Fibroblast of skin of left biceps (primary cell): ENCODE data around the gene ETNK1.
"Not testable (repeated sequence)": the region's sequence is repeated elsewhere in the genome, so short reads cannot be mapped to it uniquely, and the experiment has no call there.

ENCODE experiments used
- DNase-seq, 2 experiments: peaks; one replicate each; pipeline ENCODE4 v3.0.0-alpha.2; 2013; ENCODE audit warnings: low read depth in 2 of 2

Gene ETNK1

DNA sequence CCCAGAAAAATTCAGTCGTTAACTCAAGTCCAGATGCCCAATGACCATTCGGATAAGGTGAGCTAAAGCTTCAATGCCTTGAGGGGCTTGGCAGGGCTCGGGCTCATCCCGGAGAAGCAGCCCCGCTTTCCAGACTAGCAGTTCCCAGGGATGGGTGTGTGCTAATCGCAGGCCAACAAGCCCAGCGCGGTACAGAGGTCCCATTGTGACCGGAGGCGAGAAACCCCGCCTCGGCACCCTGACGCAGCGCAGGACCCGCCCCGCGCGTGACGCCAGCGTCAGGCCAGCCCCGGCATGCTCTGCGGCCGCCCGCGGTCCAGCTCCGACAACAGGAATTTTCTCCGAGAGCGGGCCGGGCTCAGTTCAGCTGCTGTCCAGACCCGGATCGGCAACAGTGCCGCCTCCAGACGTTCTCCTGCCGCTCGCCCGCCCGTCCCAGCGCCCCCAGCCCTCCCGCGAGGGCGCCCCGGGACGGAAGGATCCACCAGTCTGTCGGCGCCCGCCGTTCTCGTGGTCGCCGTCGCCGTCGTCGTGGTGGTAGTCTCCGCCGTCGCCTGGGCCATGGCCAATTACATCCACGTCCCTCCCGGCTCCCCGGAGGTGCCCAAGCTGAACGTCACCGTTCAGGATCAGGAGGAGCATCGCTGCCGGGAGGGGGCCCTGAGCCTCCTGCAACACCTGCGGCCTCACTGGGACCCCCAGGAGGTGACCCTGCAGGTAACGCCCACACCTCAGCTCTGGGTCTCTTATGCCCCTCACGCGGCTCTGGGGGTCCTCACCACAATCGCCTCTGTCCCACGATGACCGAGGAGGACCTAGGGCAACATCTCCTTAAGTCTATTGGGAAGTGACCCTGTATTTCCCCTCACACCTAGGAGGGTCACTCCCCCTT is at the start of gene ETNK1:
Gene ETNK1, plus strand, starts transcription at position 302 of the 892 bp plus-strand sequence. Its CDS starts 260 bp downstream, at position 562.
- DNase-seq = peak; percentile 65 to 76

DNA sequence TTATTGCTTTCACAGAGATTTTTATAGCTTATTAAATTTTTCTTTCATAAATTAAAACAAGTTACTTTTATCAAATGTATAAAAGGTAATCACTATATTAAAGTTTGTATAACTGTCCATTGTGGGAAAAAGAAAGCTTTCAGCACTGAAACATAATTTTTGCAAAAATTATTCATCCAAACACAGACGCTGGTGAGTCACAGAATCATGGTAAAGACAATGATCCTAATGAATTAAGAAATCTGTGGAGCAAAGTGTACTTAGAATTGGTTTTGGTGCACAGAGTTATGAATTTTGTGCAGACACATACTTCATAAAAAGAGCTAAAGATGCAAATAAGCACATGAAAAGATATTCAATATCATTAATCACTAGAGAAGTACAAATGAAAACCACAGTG is 48.9 kb upstream of the ETNK1 start:
- no peak for DNase-seq

DNA sequence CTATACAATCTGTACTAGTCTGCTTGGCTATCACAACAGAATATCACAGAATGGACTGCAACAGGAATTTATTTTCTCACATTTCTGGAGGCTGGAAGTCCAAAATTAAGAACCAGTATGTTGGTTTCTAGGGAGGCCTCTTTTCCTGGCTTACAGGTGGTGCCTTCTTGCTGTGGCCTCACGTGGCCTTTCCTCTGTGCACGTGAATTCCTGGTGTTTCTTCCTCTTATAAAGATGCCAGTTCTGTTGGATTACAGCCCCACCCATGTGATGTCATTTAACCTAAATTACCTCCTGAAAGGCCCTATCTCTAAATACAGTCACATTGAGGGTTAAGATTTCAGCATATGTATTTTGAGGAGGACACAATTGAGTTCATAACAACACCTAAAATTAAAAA is 48.5 kb upstream of the ETNK1 start:
- no peak for DNase-seq

DNA sequence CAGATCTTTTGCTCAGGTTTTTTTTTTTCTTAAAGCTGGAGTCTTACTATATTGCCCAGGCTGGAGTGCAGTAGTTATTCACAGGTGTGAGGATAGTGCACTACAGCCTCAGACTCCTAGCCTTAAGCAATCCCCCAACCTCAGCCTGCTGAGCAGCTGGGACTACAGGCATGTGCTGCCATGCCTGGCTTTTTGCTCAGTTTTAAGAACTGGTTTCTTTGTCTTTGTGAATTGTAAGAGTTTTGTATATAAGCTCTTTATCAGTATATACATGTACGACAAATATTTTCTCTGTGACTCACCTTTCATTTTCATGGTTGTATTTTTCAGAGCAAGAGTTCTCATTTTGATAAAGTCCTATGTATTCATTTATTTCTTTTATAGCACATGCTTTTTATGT is 47.3 kb upstream of the ETNK1 start:
- no peak for DNase-seq

DNA sequence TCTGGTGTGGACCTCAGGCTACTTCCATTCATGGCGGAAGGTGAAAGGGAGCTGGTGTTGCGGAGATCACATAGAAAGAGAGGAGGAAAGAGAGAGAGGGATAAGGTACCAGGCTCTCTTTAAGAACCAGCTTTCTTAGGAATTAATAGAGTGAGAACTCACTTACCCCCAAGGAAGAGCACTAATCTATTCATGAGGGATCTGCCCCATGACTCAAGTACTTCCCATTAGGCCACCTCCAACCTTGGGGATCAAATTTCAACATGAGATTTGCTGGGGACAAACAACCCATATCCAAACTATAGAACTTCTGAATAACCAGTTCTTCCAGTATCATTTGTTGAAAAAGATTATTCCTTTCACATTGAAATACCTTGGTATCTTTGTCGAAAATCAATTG is 46.6 kb upstream of the ETNK1 start:
- no peak for DNase-seq

DNA sequence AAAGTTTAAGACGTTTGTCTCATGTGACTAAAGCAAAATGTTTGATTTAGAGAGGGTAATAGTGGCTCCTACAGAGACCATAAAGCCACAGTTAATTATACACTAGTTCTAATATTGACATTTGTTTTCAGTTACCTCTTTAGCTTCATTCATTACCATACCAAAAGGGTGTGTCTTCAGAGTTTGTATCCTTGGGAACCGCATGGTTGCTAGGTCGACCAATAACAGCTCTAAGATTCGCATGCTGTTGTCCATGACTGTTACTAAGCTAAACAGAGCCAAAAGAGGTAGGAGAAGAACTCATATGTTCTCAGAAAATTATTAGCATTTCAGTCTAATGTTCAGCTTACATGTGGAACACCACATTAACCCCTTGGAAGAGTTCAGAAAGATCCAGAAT is 36.2 kb upstream of the ETNK1 start:
- DNase-seq = no peak

GRCh38 chr12:22593864-22594263 is 31.1 kb upstream of the ETNK1 start:
- DNase-seq = no peak

DNA sequence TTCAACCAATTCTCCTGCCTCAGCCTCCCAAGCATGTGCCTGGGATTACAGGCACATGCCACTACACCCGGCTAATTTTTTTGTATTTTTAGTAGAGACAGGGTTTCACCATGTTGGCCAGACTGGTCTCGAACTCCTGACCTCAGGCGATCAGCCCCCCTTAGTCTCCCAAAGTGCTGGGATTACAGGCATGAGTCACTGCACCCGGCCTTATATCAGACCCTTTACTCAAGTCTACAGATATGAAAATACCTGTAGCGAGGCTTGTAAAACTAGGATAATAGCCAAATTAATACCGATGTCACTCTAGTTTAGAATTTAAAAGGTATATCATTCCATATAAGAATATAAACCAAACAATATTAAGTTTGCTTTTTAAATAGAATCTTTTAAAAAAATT is 27.4 kb upstream of the ETNK1 start:
- not testable (repeated sequence) for DNase-seq

- DNase-seq = no peak
Observed at GRCh38 chr12:22598141-22598762, 26.7 kb upstream of the ETNK1 start.

GRCh38 chr12:22598763-22599161 is 26.2 kb upstream of the ETNK1 start:
- no peak for DNase-seq

DNA sequence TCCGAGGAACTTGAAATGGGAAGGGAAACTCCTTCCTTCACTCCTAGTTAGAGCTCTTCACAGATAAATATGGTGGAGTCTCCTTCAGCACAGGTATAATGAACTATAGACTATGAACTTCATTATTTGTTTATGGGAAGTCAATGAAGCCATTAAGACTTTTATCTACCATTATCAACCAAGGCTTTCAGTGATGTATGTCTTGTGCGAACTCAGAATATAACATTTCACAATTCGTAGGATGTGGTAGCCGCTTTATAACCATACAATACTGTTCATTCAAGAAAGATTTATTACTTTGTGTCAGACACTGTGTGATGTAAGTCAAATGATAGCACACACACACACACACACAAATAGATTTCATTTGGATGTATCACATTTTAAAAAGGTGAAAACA is 24.8 kb upstream of the ETNK1 start:
- DNase-seq = no peak

- no peak for DNase-seq
Observed at GRCh38 chr12:22609501-22609900, 15.5 kb upstream of the ETNK1 start.

DNA sequence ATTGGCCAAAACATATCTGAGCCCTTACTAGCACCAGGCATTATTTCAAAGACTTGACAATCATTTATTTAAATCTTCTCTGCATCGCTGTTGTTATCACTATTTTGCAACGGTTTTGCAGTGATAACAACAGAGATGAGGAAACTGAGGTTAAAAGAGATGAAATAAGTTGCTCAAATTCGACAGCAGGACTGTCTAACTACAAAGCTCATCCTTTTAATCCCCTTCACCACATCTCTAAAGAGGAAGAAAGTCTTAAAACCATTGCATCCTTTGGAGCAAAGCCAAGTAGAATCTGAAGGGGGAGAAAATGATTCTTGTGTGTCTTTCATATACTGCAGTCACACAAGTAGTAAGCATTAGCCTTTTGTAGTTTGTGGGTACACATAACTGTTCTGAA is 14.8 kb upstream of the ETNK1 start:
- no peak for DNase-seq

DNA sequence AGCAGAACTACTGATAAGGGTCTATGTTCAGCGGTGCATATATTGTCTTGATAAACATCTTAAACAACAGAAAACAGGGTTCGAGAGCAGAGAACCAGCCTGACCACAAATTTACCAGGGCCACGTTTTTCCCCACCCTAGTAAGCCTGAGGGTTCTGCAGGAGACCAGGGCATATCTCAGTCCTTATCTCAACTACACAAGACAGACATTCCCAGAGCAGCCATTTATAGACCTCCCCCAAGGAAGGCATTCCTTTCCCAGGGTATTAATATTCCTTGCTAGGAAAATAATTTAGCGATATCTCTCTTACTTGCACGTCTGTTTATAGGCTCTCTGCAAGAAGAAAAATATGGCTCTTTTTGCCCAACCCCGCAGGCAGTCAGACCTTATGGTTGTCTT is 12.1 kb upstream of the ETNK1 start:
- DNase-seq = not testable (repeated sequence)

DNA sequence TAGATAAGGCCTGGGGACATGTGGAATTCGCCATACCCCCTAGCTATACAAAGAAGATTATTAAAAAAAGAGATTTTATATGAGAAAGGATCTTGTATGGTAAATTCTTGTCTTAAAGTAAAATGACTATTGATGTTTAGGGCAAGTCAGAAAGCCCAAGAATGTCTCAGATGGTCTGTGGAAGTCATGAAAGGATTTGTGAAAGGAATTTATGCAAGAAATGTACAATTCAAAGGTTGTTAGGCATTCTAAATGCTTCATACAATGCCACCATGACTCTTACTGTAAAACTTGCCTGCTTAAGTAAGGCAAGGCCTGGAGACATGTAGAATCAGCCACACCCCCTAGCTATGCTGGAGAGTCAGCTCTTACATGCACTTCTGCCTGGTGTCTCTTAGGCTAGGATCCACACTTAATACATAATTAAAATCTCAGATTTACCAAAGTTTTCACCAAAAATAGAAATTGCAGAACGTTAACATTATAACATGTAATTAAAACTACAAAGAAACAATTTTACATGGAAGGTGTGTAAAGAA is 8.9 kb upstream of the ETNK1 start:
- no peak for DNase-seq

DNA sequence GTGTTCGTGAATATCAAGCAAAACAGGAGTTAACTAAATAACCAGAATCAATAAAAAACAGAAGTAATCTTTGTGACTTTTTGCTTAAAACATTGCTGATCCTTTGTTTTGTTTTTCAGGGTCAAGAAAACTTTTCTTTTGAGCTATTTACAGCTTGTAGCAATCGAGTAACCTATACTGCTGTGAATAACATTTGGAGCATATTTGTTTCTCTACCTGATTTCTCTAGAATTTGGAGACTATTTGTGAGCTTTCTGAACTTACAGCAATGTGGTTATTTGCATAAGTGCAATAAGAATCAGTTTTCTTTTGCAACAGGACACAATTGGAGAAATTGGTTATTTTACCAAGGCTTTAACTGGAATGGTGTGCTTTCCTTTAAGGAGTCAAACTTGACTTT is 7.3 kb upstream of the ETNK1 start:
- no peak for DNase-seq

DNA sequence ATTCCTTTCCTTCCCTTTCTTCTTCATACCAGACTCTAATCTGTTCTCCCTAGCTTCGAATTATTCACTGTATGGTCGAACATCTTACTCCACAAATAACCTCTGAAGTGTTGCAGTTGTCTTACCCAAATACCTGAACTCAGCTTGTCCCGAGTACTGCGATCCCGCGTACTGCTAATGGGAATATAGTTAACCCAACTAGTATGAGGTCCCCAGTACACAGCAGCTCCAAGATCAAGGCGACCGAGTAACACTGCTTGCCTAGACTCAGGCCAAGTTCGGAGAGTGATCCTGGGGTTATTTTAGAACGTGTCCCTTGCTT is 462 bp upstream of the ETNK1 start:
- no peak for DNase-seq

GRCh38 chr12:22625762-22626294 is 857 bp downstream of the ETNK1 start:
- DNase-seq = no peak

- no peak for DNase-seq
Observed at GRCh38 chr12:22626406-22626805, 1.4 kb downstream of the ETNK1 start.

- DNase-seq = no peak
Observed at GRCh38 chr12:22627371-22627770, 2.4 kb downstream of the ETNK1 start.

DNA sequence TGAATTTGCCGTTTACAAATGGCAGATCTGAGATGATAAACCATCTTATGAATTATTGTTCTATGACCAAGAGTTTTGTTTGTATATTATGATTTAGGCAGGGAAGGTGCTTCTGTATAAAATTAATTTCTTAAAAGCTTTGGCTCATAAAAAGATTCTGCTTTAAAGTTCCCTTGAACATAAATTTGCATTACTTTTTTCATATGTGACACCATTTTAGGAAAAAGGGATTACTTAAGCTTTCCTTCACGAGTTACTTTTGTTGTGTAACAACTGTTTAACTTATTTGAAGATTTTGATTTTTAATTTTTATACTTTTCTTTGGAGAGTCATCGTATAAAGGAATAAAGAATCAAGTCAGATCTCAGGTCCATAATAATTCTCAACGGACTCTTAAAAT is 3.3 kb downstream of the ETNK1 start:
- DNase-seq = no peak

DNA sequence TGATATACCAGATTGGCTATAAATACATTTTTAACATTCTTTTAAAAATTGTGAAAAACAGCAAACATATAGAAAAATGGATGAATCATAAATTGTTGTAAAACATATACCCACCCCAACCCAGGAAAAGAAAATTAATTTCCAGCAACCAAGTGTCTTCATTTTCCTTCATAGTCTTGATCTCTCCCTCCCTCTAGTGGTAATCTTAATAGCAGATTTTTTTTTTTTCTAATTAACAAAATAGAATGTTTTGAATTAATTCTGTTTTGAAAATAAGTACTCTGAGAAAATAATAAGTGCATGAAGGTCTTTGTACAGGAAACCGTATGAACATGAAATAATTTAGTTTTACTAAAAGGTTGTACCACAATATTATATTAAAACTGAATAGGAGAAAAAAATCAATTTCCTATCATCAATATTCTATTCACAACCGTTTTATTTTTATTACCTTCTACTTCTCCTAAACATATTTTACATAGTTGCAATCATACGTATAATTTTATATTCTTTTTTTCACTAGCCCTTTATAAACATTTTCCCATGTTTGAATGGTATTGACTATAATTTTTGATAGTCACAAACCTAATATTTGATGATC is 7.0 kb downstream of the ETNK1 start:
- no peak for DNase-seq

GRCh38 chr12:22634883-22635282 is 9.9 kb downstream of the ETNK1 start:
- DNase-seq = no peak
